Memory B cell (primary cell): ENCODE results near the gene TUBG1.
"Not testable (repeated sequence)": the region's sequence is repeated elsewhere in the genome, so short reads cannot be mapped to it uniquely, and the experiment has no call there.

Experiments used
- ATAC-seq: fragments of 150-1000 bp; cut with Tn5 transposase; 2 replicates; pipeline ENCODE4 v1.10.0; 2021; ENCODE audit warnings: low read depth, mild to moderate bottlenecking, moderate library complexity
- DNase-seq, 2 donors: peaks; one replicate each; pipeline ENCODE4 v3.0.0; 2022; ENCODE audit warnings: low spot score in 2 of 2
- H3K27ac Mint-ChIP-seq: one replicate; pipeline ENCODE4 v1.8.0; 2022; ENCODE audit warnings: mild to moderate bottlenecking, moderate library complexity, mixed read lengths
- H3K27me3 Mint-ChIP-seq: one replicate; pipeline ENCODE4 v1.8.0; 2022; ENCODE audit warnings: mixed read lengths
- H3K36me3 Mint-ChIP-seq: one replicate; pipeline ENCODE4 v1.8.0; 2022; ENCODE audit warnings: mild to moderate bottlenecking, mixed read lengths
- H3K4me1 Mint-ChIP-seq: one replicate; pipeline ENCODE4 v1.8.0; 2022; ENCODE audit warnings: mixed read lengths
- H3K4me3 Mint-ChIP-seq: one replicate; pipeline ENCODE4 v1.8.0; 2022; ENCODE audit warnings: mild to moderate bottlenecking, moderate library complexity, mixed read lengths
- H3K9me3 Mint-ChIP-seq: one replicate; pipeline ENCODE4 v1.8.0; 2022; ENCODE audit warnings: mixed read lengths

TUBG1 gene

GRCh38 chr17:42659079-42659931 lies 49.8 kb downstream of the TUBG1 start, which contains the start of gene TUBG2:
TSS of gene TUBG2 (plus strand) at chr17:42659284. CDS start at chr17:42659504, 220 bp downstream.
- ATAC-seq = peak; percentile 74
- Mint-ChIP-seq H3K36me3 (no peaks in the 10 kb centered on the region), H3K9me3 (peaks cover 2% of the 10 kb centered on the region), H3K27me3 (peaks cover 6% of the 10 kb centered on the region), H3K4me3 (peak within 1 kb of the TSS; percentile 90), H3K4me1 (peaks cover 24% of the 10 kb centered on the region), H3K27ac (no peak within 1 kb of the TSS)
- peak; percentile 51 to 57 for DNase-seq

GRCh38 chr17:42659932-42660274 lies 50.4 kb downstream of the TUBG1 start:
- not testable (repeated sequence) for DNase-seq, H3K36me3 Mint-ChIP-seq, H3K27me3 Mint-ChIP-seq, H3K9me3 Mint-ChIP-seq, ATAC-seq, H3K27ac Mint-ChIP-seq
- peaks cover 24% of the 10 kb centered on the region for H3K4me1 Mint-ChIP-seq
- H3K4me3 Mint-ChIP-seq = peak overlapping the region; percentile 90

- Mint-ChIP-seq H3K9me3 (peaks cover 2% of the 10 kb centered on the region), H3K27ac (no peak overlapping the region), H3K4me1 (peaks cover 19% of the 10 kb centered on the region), H3K27me3 (peaks cover 3% of the 10 kb centered on the region), H3K4me3 (no peak overlapping the region), H3K36me3 (peaks cover 4% of the 10 kb centered on the region)
- DNase-seq = no peak
- no peak for ATAC-seq
Observed at GRCh38 chr17:42660692-42661345, 51.3 kb downstream of the TUBG1 start.
